HepG2 (cell line): ENCODE data around the gene MRPS34. TPM values are rescaled to one million over a fixed set of nuclear protein-coding genes. Genes with fewer than 3 reads are reported as not detected.
A peak's percentile ranks its signal among the peaks of the same experiment; 100 is the strongest.

ENCODE experiments used
- AGO1 ChIP-seq: fragments of 200-400 bp; formaldehyde crosslinking; IDR thresholded peaks from 2 replicates; pipeline ENCODE4 v1.6.1; 2017; ENCODE audit warnings: mild to moderate bottlenecking, low read depth, low read length, moderate library complexity; ENCODE audit not compliant: poor library complexity, severe bottlenecking
- HIVEP1 ChIP-seq: sonication (generic); formaldehyde crosslinking; IDR thresholded peaks from 2 replicates; pipeline ENCODE4 v1.4.0; 2020; ENCODE audit warnings: mild to moderate bottlenecking, missing genetic modification reagents
- MYC ChIP-seq: sonication (generic); formaldehyde crosslinking; IDR thresholded peaks from 2 replicates; pipeline ENCODE4 v1.9.0; 2021; ENCODE audit warnings: missing genetic modification reagents, borderline replicate concordance
- NR1H2 ChIP-seq: sonication (generic); formaldehyde crosslinking; IDR thresholded peaks from 2 replicates; pipeline ENCODE4 v1.8.1; 2022; ENCODE audit warnings: low read depth, missing genetic modification reagents, borderline replicate concordance
- NR2F1 ChIP-seq, 2 experiments: fragments of 450-650 bp in 1 of 2; formaldehyde crosslinking in 1 of 2; IDR thresholded peaks; 2 replicates each; pipeline versions ENCODE4 v1.5.0 to v1.6.1; 2016 to 2020; ENCODE audit warnings: mild to moderate bottlenecking in 1 of 2, missing compliant biosample characterization in 1 of 2, missing genetic modification reagents in 1 of 2, moderate library complexity in 1 of 2
- NRL ChIP-seq: sonication (generic); formaldehyde crosslinking; IDR thresholded peaks from 2 replicates; pipeline ENCODE4 v1.5.0; 2020; ENCODE audit warnings: missing genetic modification reagents, mild to moderate bottlenecking, moderate library complexity, borderline replicate concordance
- SOX5 ChIP-seq: IDR thresholded peaks from 2 replicates; pipeline ENCODE4 v1.6.1; 2016; ENCODE audit warnings: borderline replicate concordance
- ZMYM3 ChIP-seq: sonication (generic); formaldehyde crosslinking; IDR thresholded peaks from 2 replicates; pipeline ENCODE4 v1.5.1; 2020; ENCODE audit warnings: mild to moderate bottlenecking, missing genetic modification reagents
- ZNF7 ChIP-seq: IDR thresholded peaks from 2 replicates; pipeline ENCODE4 v1.6.1; 2016; ENCODE audit warnings: missing biosample characterization, missing genetic modification reagents
- polyA plus RNA-seq, 8 experiments: library from polyadenylated mRNA; depleted of rRNA in 3 of 8; stranded (reverse) in 7 of 8; unstranded in 1 of 8; fragments of >200 nt; fragmentation: Illumina TruSeq in 4 of 8; extraction: Trizol in 4 of 8; gene quantifications; 2 replicates each; pipeline versions ENCODE4 v1.2.1 to v1.2.3, GENCODE V29; 2011 to 2016; ENCODE audit warnings: low read depth in 4 of 8, missing spikeins in 1 of 8, mixed read lengths in 1 of 8; ENCODE audit not compliant: insufficient read depth in 1 of 8
- total RNA-seq, 5 experiments: library from RNA; depleted of rRNA; stranded (reverse); fragments of >200 nt; fragmentation: Illumina TruSeq; extraction: Trizol; gene quantifications; 2 replicates each; pipeline ENCODE4 v1.2.3, GENCODE V29; 2016; ENCODE audit warnings: low read depth in 1 of 5
- TF ChIP-seq, protein P1 (sequence below): sonication (generic); formaldehyde crosslinking; IDR thresholded peaks from 2 replicates; pipeline ENCODE4 v1.5.1; 2020; ENCODE audit warnings: mild to moderate bottlenecking, missing genetic modification reagents
- TF ChIP-seq, protein P2 (sequence below): sonication (generic); formaldehyde crosslinking; IDR thresholded peaks from 2 replicates; pipeline ENCODE4 v1.4.0; 2020; ENCODE audit warnings: missing genetic modification reagents; ENCODE audit errors: not compliant biosample characterization
- TF ChIP-seq, protein P3 (sequence below), 2 experiments: sonication (generic) in 1 of 2; formaldehyde crosslinking in 1 of 2; IDR thresholded peaks; 2 replicates each; pipeline versions ENCODE4 v1.4.0 to v1.6.1; 2016 to 2020; ENCODE audit warnings: borderline replicate concordance in 1 of 2, low read depth in 1 of 2, mild to moderate bottlenecking in 1 of 2, missing genetic modification reagents in 1 of 2
- TF ChIP-seq, protein P4 (sequence below): sonication (generic); formaldehyde crosslinking; IDR thresholded peaks from 2 replicates; pipeline ENCODE4 v1.4.0; 2020; ENCODE audit warnings: mild to moderate bottlenecking, missing genetic modification reagents, borderline replicate concordance

The MRPS34 gene
- total and polyA plus RNA-seq, 2 of the 13 experiments (the other 11 are each of a cell fraction or from before 2014, with no cell fraction given), result 63.5 to 131 TPM

DNA sequence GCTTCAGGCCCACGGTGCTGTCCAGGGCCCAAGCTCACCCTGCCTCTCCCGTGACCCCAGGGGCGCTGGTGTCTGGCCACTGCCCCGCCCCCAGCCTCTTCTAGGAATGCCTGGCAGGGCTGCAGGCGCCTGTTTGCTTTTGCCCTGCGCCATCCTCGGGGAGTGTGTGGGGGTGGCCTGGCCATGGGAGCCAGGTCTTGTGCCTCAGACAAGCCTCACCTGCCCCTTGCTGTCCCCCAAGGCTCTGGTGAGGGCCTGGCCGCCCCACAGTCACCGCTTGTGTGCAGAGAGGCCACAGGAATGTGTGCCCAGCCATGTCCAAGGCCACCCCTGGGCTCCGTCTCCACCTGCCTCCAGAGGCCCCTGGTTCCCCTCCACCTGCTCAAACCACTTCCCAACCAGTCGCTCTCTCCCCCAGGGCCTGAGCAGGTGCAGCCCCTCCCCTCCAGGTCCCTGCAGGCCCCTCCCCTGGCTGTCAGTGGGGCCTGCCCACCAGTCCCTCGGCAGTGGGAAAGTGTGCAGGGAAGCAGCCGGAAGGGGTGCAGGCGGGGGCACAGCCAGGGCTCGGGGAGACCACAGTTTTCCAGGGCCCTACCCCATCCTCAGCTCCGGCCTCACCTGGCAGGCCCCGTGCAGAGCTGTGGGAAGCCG is 21.4 kb upstream of the MRPS34 start (continued):
- peak; percentile 22; the same call in 1 of the 2 replicates for TF ChIP-seq SOX5
- peak; percentile 53; the same call in 1 of the 2 replicates for TF ChIP-seq HIVEP1 (CRISPR knock-in tag)
- peak; percentile 40; the same call in 1 of the 2 replicates for TF ChIP-seq MYC (CRISPR knock-in tag)
- TF ChIP-seq ZMYM3, result peak; percentile 37; the same call in 1 of the 2 replicates
- TF ChIP-seq ZNF7 (CRISPR knock-in tag), result no peak
- TF ChIP-seq, protein P1, sequence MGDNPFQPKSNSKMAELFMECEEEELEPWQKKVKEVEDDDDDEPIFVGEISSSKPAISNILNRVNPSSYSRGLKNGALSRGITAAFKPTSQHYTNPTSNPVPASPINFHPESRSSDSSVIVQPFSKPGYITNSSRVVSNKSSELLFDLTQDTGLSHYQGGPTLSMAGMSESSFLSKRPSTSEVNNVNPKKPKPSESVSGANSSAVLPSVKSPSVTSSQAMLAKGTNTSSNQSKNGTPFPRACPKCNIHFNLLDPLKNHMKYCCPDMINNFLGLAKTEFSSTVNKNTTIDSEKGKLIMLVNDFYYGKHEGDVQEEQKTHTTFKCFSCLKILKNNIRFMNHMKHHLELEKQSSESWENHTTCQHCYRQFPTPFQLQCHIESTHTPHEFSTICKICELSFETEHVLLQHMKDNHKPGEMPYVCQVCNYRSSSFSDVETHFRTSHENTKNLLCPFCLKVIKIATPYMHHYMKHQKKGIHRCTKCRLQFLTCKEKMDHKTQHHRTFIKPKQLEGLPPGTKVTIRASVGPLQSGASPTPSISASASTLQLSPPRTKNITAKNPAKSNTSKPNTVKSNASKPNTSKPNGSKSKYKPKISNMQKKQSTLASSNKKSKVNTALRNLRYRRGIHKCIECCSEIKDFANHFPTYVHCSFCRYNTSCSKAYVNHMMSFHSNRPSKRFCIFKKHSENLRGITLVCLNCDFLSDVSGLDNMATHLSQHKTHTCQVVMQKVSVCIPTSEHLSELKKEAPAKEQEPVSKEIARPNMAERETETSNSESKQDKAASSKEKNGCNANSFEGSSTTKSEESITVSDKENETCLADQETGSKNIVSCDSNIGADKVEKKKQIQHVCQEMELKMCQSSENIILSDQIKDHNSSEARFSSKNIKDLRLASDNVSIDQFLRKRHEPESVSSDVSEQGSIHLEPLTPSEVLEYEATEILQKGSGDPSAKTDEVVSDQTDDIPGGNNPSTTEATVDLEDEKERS (CRISPR knock-in tag), result peak; percentile 33; the same call in 1 of the 2 replicates
- peak; percentile 57; the same call in 1 of the 2 replicates for TF ChIP-seq NRL (CRISPR knock-in tag)
- TF ChIP-seq, protein P2, sequence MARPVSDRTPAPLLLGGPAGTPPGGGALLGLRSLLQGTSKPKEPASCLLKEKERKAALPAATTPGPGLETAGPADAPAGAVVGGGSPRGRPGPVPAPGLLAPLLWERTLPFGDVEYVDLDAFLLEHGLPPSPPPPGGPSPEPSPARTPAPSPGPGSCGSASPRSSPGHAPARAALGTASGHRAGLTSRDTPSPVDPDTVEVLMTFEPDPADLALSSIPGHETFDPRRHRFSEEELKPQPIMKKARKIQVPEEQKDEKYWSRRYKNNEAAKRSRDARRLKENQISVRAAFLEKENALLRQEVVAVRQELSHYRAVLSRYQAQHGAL (CRISPR knock-in tag), result no peak
- peak; percentile 34 to 48; a peak in 3 of 4 replicates for TF ChIP-seq NR2F1 (CRISPR knock-in tag; IDR thresholded peaks at IDR 0.05)
- peak; percentile 23 for TF ChIP-seq AGO1
- TF ChIP-seq, protein P3, sequence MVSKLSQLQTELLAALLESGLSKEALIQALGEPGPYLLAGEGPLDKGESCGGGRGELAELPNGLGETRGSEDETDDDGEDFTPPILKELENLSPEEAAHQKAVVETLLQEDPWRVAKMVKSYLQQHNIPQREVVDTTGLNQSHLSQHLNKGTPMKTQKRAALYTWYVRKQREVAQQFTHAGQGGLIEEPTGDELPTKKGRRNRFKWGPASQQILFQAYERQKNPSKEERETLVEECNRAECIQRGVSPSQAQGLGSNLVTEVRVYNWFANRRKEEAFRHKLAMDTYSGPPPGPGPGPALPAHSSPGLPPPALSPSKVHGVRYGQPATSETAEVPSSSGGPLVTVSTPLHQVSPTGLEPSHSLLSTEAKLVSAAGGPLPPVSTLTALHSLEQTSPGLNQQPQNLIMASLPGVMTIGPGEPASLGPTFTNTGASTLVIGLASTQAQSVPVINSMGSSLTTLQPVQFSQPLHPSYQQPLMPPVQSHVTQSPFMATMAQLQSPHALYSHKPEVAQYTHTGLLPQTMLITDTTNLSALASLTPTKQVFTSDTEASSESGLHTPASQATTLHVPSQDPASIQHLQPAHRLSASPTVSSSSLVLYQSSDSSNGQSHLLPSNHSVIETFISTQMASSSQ (IDR thresholded peaks at IDR 0.05; ENCODE audit: low read depth), result no peak
- TF ChIP-seq, protein P3 (CRISPR knock-in tag; IDR thresholded peaks at IDR 0.05; ENCODE audit: borderline replicate concordance), result peak; percentile 69; the same call in 1 of the 2 replicates
- TF ChIP-seq, protein P4, sequence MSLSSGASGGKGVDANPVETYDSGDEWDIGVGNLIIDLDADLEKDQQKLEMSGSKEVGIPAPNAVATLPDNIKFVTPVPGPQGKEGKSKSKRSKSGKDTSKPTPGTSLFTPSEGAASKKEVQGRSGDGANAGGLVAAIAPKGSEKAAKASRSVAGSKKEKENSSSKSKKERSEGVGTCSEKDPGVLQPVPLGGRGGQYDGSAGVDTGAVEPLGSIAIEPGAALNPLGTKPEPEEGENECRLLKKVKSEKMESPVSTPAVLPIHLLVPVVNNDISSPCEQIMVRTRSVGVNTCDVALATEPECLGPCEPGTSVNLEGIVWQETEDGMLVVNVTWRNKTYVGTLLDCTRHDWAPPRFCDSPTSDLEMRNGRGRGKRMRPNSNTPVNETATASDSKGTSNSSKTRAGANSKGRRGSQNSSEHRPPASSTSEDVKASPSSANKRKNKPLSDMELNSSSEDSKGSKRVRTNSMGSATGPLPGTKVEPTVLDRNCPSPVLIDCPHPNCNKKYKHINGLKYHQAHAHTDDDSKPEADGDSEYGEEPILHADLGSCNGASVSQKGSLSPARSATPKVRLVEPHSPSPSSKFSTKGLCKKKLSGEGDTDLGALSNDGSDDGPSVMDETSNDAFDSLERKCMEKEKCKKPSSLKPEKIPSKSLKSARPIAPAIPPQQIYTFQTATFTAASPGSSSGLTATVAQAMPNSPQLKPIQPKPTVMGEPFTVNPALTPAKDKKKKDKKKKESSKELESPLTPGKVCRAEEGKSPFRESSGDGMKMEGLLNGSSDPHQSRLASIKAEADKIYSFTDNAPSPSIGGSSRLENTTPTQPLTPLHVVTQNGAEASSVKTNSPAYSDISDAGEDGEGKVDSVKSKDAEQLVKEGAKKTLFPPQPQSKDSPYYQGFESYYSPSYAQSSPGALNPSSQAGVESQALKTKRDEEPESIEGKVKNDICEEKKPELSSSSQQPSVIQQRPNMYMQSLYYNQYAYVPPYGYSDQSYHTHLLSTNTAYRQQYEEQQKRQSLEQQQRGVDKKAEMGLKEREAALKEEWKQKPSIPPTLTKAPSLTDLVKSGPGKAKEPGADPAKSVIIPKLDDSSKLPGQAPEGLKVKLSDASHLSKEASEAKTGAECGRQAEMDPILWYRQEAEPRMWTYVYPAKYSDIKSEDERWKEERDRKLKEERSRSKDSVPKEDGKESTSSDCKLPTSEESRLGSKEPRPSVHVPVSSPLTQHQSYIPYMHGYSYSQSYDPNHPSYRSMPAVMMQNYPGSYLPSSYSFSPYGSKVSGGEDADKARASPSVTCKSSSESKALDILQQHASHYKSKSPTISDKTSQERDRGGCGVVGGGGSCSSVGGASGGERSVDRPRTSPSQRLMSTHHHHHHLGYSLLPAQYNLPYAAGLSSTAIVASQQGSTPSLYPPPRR (CRISPR knock-in tag), result peak; percentile 70
- 0 out of 2 replicates have a peak, but pooled peaks have one; percentile 41 for TF ChIP-seq NR1H2 (CRISPR knock-in tag)
